ENCODE measurements around the gene ADIRF.
"Not testable (repeated sequence)": the region's sequence is repeated elsewhere in the genome, so short reads cannot be mapped to it uniquely, and the experiment has no call there.

Gene ADIRF

DNA sequence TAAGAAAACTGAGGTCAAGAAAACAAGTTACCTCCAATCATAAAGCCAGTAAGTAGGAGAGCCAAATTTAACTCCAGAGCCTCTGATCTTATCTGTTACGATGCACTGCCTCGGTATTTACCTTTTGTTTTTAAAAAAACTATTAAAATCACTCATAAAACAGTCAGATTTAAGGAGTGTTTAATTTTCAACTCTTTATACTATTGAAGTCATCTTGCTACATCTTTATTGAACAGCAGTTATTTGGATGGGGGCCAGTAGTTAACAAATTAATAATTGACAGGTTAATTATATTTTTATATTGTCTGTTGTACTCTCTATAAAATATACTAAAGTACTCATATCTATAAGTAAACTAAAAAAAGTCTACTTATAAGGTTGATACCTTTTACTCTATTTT lies 24.6 kb downstream of the ADIRF start:
- no peak overlapping the region for H3K27ac ChIP-seq (ENCODE audit: low read depth, low read length)
- no peak overlapping the region for H3K4me3 ChIP-seq (ENCODE audit: low read depth in 1 of 5, low read length in 5 of 5)
- H3K27me3 ChIP-seq (ENCODE audit: control insufficient read depth in 5 of 5, insufficient read depth in 4 of 5, low read length in 5 of 5) = no peaks in the 10 kb centered on the region
- H3K36me3 ChIP-seq (ENCODE audit: control insufficient read depth in 5 of 5, insufficient read depth in 5 of 5, low read length in 5 of 5) = peaks cover 18 to 52% (median 29%) of the 10 kb centered on the region in 5 donors
- H3K4me1 ChIP-seq (ENCODE audit: control insufficient read depth in 5 of 5, insufficient read depth in 5 of 5, low read length in 5 of 5) = peaks cover 0 to 15% (median 4%) of the 10 kb centered on the region in 5 donors
- no peak overlapping the region for H3K9ac ChIP-seq (ENCODE audit: low read length in 5 of 5)
- H3K9me3 ChIP-seq (ENCODE audit: control insufficient read depth in 5 of 5, low read length in 5 of 5) = no peaks in the 10 kb centered on the region

DNA sequence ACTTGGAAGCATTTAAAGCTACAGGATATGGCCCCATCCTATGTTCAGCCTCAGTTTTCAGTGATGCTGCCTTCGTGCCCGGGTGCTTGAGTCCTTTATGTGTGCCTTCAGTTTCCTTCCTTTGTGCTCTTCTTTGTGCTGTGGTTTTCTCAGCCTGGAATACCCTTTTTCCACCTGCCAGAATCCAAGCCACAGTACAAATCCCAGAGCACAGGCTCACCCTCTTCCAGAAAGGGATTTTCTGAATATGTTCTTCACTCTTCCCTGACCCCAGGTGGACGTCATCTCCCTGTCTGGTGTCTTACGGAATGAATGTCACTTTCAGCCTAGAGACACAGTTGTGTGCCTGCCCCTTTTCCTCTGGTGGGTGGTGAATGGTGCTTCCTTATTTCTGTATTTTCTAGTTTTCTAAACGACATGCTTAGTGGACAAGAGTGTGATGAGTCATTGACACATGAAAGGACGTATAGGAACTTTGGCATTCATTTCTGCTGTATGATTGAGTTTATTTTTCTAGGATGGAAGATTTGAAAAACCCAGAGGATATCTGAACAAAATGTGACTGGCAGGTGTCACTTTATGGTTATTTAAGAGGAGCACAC lies 31.6 kb downstream of the ADIRF start:
- not testable (repeated sequence) for H3K27me3 ChIP-seq (ENCODE audit: control insufficient read depth in 5 of 5, insufficient read depth in 4 of 5, low read length in 5 of 5); H3K27ac ChIP-seq (ENCODE audit: low read depth, low read length); H3K4me3 ChIP-seq (ENCODE audit: low read depth in 1 of 5, low read length in 5 of 5); H3K9ac ChIP-seq (ENCODE audit: low read length in 5 of 5); H3K9me3 ChIP-seq (ENCODE audit: control insufficient read depth in 5 of 5, low read length in 5 of 5); H3K4me1 ChIP-seq (ENCODE audit: control insufficient read depth in 5 of 5, insufficient read depth in 5 of 5, low read length in 5 of 5)
- peaks cover 11 to 39% (median 19%) of the 10 kb centered on the region in 5 donors for H3K36me3 ChIP-seq (ENCODE audit: control insufficient read depth in 5 of 5, insufficient read depth in 5 of 5, low read length in 5 of 5)

- H3K4me1 ChIP-seq (ENCODE audit: control insufficient read depth in 5 of 5, insufficient read depth in 5 of 5, low read length in 5 of 5) = peaks cover 0 to 2% (median 0%) of the 10 kb centered on the region in 5 donors
- peaks cover 7 to 34% (median 16%) of the 10 kb centered on the region in 5 donors for H3K36me3 ChIP-seq (ENCODE audit: control insufficient read depth in 5 of 5, insufficient read depth in 5 of 5, low read length in 5 of 5)
- H3K9me3 ChIP-seq (ENCODE audit: control insufficient read depth in 5 of 5, low read length in 5 of 5) = no peaks in the 10 kb centered on the region
- no peak overlapping the region for H3K27ac ChIP-seq (ENCODE audit: low read depth, low read length)
- H3K4me3 ChIP-seq (ENCODE audit: low read depth in 1 of 5, low read length in 5 of 5) = no peak overlapping the region
- no peak overlapping the region for H3K9ac ChIP-seq (ENCODE audit: low read length in 5 of 5)
- H3K27me3 ChIP-seq (ENCODE audit: control insufficient read depth in 5 of 5, insufficient read depth in 4 of 5, low read length in 5 of 5) = no peaks in the 10 kb centered on the region
These were observed 32.2 kb downstream of the ADIRF start for GRCh38 chr10:87000491-87000890.

DNA sequence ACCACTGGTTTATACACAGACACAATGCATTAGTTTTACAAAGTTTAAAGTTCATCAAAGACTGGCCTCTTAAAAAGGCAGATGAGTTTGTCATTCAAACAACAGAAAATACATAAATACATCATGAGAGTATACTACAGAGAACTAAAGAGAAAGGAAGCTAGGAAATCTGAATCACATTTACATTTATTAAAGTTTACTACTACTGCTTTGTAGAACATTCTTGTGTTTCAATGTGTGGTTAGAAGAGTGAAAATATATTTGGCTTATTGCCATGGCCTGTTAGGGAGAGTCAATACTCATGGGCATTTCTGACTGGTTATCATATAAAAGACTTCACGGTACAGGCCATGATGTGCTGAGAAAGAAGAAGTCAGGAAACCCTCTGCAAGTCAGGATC lies 38.8 kb downstream of the ADIRF start:
- H3K27me3 ChIP-seq (ENCODE audit: control insufficient read depth in 5 of 5, insufficient read depth in 4 of 5, low read length in 5 of 5); H3K4me3 ChIP-seq (ENCODE audit: low read depth in 1 of 5, low read length in 5 of 5); H3K4me1 ChIP-seq (ENCODE audit: control insufficient read depth in 5 of 5, insufficient read depth in 5 of 5, low read length in 5 of 5); H3K9me3 ChIP-seq (ENCODE audit: control insufficient read depth in 5 of 5, low read length in 5 of 5); H3K9ac ChIP-seq (ENCODE audit: low read length in 5 of 5); H3K36me3 ChIP-seq (ENCODE audit: control insufficient read depth in 5 of 5, insufficient read depth in 5 of 5, low read length in 5 of 5); H3K27ac ChIP-seq (ENCODE audit: low read depth, low read length): not testable (repeated sequence)

GRCh38 chr10:87007674-87008073 lies 39.4 kb downstream of the ADIRF start:
- not testable (repeated sequence) for H3K27me3 ChIP-seq (ENCODE audit: control insufficient read depth in 5 of 5, insufficient read depth in 4 of 5, low read length in 5 of 5); H3K9me3 ChIP-seq (ENCODE audit: control insufficient read depth in 5 of 5, low read length in 5 of 5); H3K27ac ChIP-seq (ENCODE audit: low read depth, low read length); H3K4me1 ChIP-seq (ENCODE audit: control insufficient read depth in 5 of 5, insufficient read depth in 5 of 5, low read length in 5 of 5); H3K36me3 ChIP-seq (ENCODE audit: control insufficient read depth in 5 of 5, insufficient read depth in 5 of 5, low read length in 5 of 5); H3K4me3 ChIP-seq (ENCODE audit: low read depth in 1 of 5, low read length in 5 of 5); H3K9ac ChIP-seq (ENCODE audit: low read length in 5 of 5)

GRCh38 chr10:87008303-87008702 lies 40.0 kb downstream of the ADIRF start:
- not testable (repeated sequence) for H3K4me3 ChIP-seq (ENCODE audit: low read depth in 1 of 5, low read length in 5 of 5); H3K27me3 ChIP-seq (ENCODE audit: control insufficient read depth in 5 of 5, insufficient read depth in 4 of 5, low read length in 5 of 5); H3K9me3 ChIP-seq (ENCODE audit: control insufficient read depth in 5 of 5, low read length in 5 of 5); H3K27ac ChIP-seq (ENCODE audit: low read depth, low read length); H3K9ac ChIP-seq (ENCODE audit: low read length in 5 of 5); H3K4me1 ChIP-seq (ENCODE audit: control insufficient read depth in 5 of 5, insufficient read depth in 5 of 5, low read length in 5 of 5); H3K36me3 ChIP-seq (ENCODE audit: control insufficient read depth in 5 of 5, insufficient read depth in 5 of 5, low read length in 5 of 5)

DNA sequence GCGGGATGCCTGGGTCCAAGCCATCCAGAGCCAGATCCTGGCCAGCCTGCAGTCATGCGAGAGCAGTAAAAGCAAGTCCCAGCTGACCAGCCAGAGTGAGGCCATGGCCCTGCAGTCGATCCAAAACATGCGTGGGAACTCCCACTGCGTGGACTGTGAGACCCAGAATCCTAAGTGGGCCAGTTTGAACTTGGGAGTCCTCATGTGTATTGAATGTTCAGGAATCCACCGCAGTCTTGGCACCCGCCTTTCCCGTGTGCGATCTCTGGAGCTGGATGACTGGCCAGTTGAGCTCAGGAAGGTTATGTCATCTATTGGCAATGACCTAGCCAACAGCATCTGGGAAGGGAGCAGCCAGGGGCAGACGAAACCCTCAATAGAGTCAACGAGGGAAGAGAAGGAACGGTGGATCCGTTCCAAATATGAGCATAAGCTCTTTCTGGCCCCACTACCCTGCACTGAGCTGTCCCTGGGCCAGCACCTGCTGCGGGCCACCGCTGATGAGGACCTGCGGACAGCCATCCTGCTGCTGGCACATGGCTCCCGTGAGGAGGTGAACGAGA lies 40.9 kb downstream of the ADIRF start:
- not testable (repeated sequence) for H3K27ac ChIP-seq (ENCODE audit: low read depth, low read length); H3K4me1 ChIP-seq (ENCODE audit: control insufficient read depth in 5 of 5, insufficient read depth in 5 of 5, low read length in 5 of 5); H3K36me3 ChIP-seq (ENCODE audit: control insufficient read depth in 5 of 5, insufficient read depth in 5 of 5, low read length in 5 of 5); H3K9me3 ChIP-seq (ENCODE audit: control insufficient read depth in 5 of 5, low read length in 5 of 5); H3K27me3 ChIP-seq (ENCODE audit: control insufficient read depth in 5 of 5, insufficient read depth in 4 of 5, low read length in 5 of 5); H3K4me3 ChIP-seq (ENCODE audit: low read depth in 1 of 5, low read length in 5 of 5); H3K9ac ChIP-seq (ENCODE audit: low read length in 5 of 5)

GRCh38 chr10:87013528-87013927 lies 45.2 kb downstream of the ADIRF start:
- H3K9ac ChIP-seq (ENCODE audit: low read length in 5 of 5); H3K9me3 ChIP-seq (ENCODE audit: control insufficient read depth in 5 of 5, low read length in 5 of 5); H3K27me3 ChIP-seq (ENCODE audit: control insufficient read depth in 5 of 5, insufficient read depth in 4 of 5, low read length in 5 of 5); H3K27ac ChIP-seq (ENCODE audit: low read depth, low read length); H3K4me3 ChIP-seq (ENCODE audit: low read depth in 1 of 5, low read length in 5 of 5); H3K36me3 ChIP-seq (ENCODE audit: control insufficient read depth in 5 of 5, insufficient read depth in 5 of 5, low read length in 5 of 5): not testable (repeated sequence)
- peaks cover 3 to 13% (median 8%) of the 10 kb centered on the region in 5 donors for H3K4me1 ChIP-seq (ENCODE audit: control insufficient read depth in 5 of 5, insufficient read depth in 5 of 5, low read length in 5 of 5)

DNA sequence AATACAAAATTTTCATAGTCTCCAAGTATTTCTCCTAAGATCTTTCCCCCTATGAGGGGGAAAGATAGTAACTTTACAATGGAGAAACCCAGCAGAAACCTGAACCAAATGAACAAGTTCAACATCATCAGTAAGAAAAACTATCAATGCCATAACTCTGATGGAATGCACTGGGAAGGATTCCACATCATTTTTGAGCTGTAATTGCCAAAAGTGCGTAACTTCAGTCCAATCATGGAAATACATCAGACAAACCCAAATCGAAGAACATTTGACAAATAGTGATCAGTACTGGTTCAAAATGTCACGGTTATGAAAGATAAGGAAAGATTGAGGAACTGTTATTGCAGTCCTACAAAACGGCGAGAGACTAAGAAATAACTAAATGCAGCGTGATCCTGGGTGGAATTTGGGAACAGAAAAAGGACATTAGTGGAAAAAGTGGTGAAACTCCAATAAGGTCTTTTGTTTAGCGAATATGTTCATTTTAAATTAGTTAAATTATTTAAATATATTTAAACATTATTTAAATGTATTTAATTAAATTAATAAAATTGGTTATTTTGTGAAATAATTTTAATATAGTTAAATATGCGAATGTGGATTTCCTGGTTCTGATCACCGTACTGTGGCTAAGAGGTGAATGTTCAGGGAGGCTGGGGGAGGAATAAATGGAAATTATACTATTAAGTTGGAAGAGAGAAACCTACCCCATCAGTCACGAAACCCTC lies 46.9 kb downstream of the ADIRF start:
- H3K9me3 ChIP-seq (ENCODE audit: control insufficient read depth in 5 of 5, low read length in 5 of 5); H3K36me3 ChIP-seq (ENCODE audit: control insufficient read depth in 5 of 5, insufficient read depth in 5 of 5, low read length in 5 of 5); H3K4me3 ChIP-seq (ENCODE audit: low read depth in 1 of 5, low read length in 5 of 5); H3K27me3 ChIP-seq (ENCODE audit: control insufficient read depth in 5 of 5, insufficient read depth in 4 of 5, low read length in 5 of 5); H3K4me1 ChIP-seq (ENCODE audit: control insufficient read depth in 5 of 5, insufficient read depth in 5 of 5, low read length in 5 of 5); H3K9ac ChIP-seq (ENCODE audit: low read length in 5 of 5); H3K27ac ChIP-seq (ENCODE audit: low read depth, low read length): not testable (repeated sequence)

DNA sequence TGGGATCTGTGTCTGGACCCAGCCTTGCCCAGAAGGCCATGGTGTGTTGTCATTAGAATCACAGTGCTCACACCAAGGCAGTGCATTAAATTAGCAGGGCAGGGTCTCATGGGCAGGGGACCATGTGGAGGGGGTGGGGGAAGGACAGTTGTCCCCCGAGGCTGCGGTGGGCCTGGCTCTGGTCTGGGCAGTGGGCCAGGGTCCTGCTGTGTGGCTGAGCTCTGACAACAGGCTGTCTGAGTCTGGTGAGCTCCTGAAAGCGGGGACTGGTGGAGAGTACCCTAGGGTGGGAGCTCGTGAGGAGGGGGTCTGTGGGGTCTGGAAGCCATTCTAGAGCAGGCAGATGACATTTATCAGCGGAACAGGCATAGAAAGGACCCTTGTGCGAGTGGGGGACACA lies 49.8 kb downstream of the ADIRF start:
- not testable (repeated sequence) for H3K9me3 ChIP-seq (ENCODE audit: control insufficient read depth in 5 of 5, low read length in 5 of 5); H3K27ac ChIP-seq (ENCODE audit: low read depth, low read length); H3K4me1 ChIP-seq (ENCODE audit: control insufficient read depth in 5 of 5, insufficient read depth in 5 of 5, low read length in 5 of 5); H3K36me3 ChIP-seq (ENCODE audit: control insufficient read depth in 5 of 5, insufficient read depth in 5 of 5, low read length in 5 of 5); H3K27me3 ChIP-seq (ENCODE audit: control insufficient read depth in 5 of 5, insufficient read depth in 4 of 5, low read length in 5 of 5); H3K9ac ChIP-seq (ENCODE audit: low read length in 5 of 5); H3K4me3 ChIP-seq (ENCODE audit: low read depth in 1 of 5, low read length in 5 of 5)

Data from subcutaneous abdominal adipose tissue (tissue), 5 donors.